ENCODE measurements around the gene FOXI1. TPM values are rescaled to one million over a fixed set of nuclear protein-coding genes. Genes with fewer than 3 reads are reported as not detected.
A peak's percentile ranks its signal among the peaks of the same experiment; 100 is the strongest.
"Not testable (repeated sequence)": the region's sequence is repeated elsewhere in the genome, so short reads cannot be mapped to it uniquely, and the experiment has no call there.

Gene FOXI1
- total RNA-seq, 1 experiment from 2014 or later, result not detected

DNA sequence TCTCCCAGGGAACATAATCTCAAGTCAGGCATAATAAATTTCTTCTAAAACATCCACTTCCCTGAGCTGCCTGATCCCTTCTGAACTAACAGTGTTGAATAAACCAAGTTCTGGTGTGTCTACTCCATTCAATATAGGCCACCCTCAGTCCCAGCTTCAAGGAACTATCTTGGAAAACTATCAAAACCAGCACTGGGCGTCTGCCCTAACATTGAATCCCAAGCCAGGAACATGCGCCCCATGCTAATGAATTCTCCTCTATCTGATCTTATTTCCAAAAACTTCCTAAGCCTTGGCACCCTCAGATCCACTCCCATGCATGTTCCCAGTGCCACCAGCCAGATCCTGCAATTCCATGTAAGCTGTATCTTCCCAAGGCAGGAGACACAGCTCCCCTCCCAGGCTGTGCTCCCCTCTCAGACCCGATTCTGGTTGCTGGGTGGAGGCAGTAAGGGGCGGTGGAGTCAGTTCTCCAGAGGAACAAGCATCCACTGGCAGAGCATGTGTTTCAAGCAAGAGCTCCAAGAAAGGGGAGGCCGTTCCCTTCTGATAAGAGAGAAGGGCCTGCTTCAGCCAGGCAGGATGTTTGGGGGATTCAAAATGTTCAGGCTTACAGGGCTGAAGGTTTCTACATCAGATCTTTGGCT is 13.1 kb upstream of the FOXI1 start:
- no peak for DNase-seq (ENCODE audit: low read depth)

DNA sequence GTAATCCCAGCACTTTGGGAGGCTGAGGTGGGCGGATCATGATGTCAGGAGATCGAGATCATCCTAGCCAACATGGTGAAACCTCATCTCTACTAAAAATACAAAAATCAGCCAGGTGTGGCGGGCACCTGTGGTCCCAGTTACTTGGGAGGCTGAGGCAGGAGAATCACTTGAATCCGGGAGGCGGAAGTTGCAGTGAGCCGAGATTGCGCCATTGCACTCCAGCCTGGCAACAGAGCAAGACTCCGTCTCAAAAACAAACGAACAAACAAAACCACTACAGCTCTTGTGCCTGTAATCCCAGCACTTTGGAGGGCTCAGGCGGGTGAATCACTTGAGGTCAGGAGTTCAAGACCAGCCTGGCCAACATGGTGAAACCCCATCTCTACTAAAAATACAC is 11.4 kb upstream of the FOXI1 start:
- DNase-seq (ENCODE audit: low read depth), result not testable (repeated sequence)

DNA sequence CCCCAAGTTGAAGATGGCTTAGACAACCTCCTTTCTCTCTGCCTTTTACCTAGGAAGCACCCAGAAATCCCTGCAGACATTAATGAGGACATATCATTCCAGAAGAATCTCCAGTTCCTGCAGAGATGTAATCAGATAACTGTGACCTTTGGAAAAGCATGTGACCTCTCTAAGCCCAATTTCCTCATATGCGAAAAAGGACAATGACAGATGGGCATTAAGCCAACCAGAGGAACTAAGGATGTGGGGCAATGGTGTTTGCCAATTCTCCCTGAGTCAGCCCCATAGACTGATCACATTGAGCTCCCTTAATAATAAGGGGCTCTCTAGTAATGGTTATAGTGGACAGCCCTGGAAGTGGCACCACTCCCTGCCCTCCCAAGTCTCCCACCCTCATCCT is 10.1 kb upstream of the FOXI1 start:
- DNase-seq (ENCODE audit: low read depth), result peak; percentile 6

DNA sequence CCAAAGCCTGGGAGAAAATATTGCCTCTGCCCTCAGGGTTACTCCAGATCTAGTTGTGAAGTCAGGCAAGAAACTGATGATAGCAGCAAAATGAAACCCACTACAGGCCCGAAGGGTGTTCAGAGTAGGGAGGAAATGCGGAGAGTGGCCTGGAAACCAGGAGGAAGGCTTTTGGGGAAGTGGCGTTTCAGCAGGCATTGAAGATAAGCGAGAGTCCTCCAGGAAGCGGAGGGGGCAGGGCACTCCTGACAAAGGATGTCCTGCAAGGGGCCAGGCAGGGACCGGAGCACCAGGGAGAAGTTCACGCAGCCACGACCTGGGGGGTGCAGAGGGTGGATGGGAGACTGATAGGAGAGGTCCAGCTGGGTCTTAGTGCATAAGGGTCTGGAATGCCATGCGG is 7.8 kb upstream of the FOXI1 start:
- no peak for DNase-seq (ENCODE audit: low read depth)

DNA sequence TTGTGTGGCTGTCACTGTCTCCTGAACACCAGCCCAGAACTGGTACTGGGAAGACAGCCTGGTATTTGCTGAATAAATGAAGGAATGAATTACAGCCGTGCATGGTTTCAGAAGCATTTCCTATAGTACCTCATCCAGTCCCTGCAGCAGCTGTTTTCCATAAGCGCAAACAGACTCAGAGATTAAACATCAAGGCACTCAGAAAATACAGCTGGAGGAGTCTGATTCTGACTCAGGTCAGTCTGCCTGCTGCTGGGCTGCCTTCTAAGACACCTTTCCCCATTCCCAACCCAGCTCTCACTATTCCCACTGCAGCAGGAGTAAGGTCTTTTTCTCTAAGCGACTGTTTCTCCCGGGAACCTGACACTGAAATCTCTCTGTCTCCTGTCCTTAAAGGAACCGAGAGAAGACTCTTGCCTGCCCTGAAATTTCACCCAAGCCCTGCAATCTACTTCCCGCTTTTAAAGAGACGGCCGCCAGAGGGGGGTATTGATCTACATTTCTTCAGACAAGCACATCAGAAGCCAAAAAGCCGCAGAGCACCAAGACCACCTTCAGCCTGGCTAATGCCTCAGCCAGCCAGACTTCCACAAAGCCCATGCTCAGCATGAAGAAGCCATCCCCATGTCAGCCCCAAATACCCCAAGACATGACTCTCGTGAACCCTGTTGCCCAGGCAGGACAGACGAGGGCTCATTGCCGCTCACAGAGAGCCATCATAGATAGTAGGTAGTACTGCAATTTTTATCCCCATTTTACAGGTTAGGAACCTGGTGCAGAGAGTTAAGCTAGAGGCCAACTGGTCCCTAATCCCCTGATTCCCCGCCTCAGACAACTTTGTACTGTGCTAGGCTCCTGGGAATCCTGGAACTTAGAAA is 5.4 kb upstream of the FOXI1 start:
- peak; percentile 54 for DNase-seq (ENCODE audit: low read depth)

DNA sequence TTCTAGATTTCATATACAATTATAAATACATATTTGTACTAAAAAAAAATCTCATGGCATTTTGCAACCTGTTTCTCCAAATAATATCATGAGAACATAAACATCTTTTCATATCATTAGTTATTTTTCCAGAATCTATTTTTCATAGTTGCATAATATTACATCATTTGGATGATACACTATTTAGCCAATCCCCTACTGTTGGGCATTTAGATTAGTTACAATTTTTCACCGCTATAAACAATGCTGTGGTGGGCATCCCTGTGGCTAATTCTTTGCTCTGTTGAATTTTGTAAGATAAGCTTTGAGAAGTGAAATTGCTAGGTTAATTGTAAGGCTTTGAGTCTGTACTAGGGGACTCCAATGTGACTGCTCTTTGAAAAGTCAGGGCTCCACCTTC is 2.2 kb upstream of the FOXI1 start:
- no peak for DNase-seq (ENCODE audit: low read depth)

DNA sequence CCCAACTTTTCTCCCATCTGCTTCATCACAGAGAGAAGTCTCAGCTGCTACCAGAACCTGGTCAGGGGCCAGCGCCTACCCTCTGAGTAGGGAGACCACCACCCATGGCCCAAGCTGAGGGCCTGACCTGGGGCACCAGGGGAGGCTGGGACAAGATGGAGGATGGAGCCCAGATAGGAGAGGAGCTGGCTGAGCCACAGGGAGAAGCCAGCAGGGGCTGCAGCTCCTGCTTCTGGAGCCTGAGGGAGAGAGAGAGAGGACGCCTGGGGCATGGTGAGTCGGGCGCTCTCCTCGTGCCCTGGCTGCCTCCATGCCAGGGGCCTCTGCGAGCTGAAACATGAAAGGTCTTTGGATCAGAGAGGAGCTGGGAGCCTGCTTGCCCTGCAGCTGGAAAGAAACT is 1.4 kb upstream of the FOXI1 start:
- no peak for DNase-seq (ENCODE audit: low read depth)

DNA sequence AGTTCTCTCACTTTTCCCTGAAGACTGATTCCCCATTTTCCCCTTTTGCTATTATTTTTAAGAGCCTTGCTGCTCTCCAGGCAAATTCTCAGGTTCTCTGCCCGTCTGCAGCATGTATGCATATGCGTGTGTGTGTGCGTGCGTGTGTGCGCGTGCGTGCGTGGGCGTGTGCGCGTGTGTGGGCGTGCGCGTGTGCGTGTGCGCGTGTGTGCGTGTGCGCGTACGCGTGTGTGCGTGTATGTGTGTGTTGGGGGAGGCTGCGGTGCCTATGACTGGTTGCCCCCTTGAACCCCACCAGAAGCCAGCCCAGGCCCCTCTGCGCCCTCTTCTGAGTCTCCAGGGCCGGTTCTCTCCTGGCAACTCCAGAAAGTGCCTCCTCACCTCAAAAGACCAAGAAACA is 987 bp upstream of the FOXI1 start:
- no peak for DNase-seq (ENCODE audit: low read depth)

DNA sequence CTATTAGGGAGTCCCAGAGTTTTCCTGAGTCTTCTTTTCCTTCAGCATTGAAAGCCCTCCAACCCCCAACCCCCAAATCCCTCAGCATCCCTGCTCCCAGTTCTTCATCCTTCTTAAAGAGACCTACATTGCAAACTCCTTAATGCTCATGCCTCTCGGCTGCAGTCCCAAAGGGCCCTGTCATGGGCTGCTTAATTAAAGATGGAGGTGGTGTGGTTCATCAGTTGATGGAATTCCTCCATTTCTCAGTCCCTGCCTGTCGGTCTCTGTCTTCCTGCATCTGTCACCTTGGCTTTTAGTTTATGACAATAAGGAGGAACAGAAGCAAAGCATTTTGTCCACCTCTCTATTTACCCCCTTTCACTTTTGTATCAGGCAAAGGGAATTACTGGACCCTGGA is 2.0 kb downstream of the FOXI1 start:
- DNase-seq (ENCODE audit: low read depth), result no peak

DNA sequence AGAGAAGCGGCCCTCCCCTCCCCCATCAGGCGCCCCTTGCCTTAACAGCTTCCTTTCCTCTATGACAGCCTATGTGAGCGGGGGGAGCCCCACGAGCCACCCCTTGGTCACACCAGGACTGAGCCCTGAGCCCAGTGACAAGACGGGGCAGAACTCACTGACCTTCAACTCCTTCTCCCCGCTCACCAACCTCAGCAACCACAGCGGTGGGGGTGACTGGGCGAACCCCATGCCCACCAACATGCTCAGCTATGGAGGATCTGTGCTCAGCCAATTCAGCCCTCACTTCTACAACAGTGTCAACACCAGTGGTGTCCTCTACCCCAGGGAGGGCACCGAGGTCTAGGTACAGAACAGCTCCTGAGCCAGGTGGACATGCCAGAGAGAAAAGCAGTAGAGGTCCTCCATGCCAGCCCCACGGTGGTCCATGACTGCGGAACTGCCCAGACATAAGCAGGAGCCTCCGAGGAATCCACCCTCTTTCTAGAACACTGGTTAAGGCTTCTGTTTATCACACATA is 2.6 kb downstream of the FOXI1 start:
- DNase-seq (ENCODE audit: low read depth), result no peak

DNA sequence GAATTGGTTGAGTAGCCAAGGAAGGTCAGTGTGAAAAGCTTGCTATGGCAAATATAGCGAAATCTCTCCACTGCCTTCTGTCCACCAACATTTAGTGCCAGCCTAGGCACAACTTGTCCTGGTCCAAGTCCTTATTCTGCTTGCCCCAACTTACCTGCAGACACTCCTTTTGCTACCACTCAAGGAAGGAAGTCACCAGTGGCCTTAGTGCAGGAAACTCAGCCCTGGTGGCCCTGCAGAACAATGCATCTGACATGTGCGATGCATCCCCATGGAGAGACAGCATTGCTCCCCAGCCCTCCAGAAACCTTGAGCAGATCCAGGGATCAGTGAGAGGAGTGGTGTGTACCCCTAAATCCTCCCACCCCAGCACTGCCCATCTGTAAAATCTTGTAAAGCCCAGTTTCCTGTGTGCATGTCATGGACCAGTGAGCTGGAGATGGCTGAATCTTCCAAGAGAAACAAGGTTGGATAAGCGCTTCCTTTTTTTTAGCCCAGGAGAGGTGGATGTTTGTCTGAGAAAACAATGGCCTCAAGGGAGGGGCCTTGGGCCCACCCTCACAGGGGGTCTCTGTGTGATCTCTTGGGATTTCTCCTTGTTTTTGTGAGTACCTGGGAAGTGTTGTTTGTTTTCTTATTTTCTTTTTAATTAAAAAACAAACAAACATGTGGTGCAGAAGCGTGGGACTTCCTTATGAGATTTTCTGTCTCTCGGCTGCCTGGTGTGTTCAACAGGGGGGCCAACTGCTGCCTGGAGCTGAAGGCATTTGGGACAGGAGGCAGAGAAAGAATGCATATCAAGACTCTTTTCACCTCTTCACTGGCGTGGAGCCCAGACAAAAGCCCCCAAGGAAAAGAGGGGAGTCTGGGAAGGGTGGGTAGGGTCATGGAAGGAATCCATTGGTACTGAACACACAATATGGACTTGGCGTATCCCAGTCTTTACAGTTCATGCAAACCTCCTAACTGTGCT is 3.6 kb downstream of the FOXI1 start:
- DNase-seq (ENCODE audit: low read depth), result no peak

DNA sequence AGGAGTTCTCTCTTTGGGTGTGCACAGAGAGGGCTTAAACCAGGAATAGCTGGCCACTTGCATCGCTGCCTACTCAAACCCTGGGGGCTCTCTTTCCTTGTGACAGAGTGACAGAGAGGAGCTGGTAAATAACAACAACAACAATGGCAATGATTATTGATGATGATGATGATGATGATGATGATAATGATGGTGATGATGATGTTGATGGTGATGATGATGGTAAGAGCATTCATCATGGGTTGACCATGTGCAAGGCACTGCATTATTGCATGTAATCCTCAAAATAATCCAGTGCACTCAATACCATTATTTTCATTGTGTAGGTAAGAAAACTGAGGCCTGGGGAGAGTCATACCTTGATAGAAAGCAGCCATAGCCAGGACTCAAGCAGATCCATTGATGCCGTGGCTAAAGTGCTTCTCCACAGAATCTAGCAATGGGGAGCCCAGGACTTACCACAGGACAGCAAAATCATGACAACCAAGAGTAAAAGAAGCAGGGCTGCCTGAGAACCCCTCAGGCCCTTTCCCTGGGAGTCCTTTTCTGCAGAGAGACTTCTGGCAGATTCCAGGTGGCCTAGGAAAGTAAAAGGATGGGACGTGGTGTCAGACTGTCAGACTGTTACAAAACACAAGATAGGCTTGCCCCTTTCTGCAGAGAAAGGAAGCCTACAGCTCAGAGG is 4.8 kb downstream of the FOXI1 start:
- DNase-seq (ENCODE audit: low read depth), result no peak

DNA sequence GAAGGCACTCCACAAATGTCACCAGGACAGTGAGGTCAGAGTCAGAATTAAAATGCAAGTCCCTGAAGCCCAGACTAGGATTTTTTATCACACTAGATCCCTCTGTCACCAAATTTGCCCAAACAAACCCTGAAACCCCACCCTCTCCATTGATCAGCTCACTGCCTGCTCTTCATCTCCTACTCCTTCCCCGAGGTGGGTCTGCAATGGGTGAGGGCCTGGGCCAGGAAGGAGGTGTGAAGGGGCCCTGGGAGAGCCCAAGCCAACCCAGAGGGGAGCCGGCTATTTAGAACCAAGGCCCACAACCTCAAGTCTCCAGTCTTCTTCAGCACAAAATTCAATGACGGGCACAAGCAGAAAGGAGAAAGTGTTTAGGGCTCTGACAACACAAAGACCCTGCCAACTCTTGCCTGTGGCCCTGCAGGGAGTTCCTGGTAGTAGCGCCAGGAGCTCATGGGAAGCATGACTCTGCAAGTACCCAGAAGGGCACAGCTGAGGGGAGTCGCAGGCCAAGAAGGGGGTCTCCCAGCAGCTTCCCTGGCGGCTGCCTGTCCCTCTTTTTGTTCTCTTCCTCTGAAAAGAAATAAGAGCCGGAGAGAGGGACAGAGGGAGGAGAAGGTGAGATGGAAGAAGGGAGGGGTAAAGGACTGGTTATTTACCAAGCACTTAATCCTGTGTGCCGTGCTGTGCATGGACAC is 5.5 kb downstream of the FOXI1 start:
- DNase-seq (ENCODE audit: low read depth), result no peak

DNA sequence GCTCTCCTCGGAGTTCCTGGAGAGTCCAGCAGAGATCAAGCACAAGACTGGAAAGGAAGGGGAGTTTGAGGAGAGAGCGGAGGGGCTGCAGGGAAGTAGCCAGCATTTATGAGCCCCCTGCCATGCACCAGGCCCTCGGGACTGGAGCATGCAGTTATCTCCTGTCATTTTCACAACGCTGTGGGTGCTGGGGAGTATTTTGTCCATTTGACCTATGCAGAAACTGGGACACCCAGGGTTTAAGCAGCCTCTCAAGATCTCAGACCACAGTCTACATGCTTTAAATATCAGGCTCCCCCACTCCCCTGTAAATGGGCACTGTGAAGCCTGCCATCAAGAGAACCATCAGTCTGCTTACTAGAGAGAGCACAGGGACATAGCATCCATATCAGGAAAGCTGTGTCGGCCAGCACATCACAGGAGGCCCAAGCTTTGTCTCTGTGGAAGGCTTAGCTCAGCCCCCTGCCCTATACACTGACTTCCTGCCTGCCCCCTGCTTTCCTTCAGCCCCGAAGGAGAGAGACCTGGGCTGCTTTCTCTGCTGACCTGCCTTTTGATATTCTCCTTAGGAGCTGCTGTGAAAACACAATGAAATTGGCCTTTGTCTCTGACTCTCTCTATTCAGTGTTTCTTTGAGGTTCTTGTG is 7.3 kb downstream of the FOXI1 start:
- no peak for DNase-seq (ENCODE audit: low read depth)

DNA sequence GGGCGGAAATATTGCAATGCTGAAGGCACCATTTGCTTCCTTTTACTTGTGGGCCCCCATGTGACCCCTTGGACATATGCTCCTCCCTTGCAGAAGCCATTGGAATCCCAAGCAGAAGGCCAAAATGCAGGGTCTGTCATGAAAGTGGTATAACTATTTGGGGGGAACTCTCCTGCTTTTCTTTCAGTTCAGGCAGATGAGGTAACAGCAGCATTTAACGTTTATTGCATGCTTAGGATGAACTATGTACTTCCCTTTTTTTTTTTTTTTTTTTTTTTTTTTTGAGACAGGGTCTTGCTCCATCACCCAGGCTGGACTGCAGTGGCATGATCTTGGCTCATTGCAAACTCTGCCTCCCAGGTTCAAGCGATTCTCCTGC is 7.8 kb downstream of the FOXI1 start:
- no peak for DNase-seq (ENCODE audit: low read depth)

DNA sequence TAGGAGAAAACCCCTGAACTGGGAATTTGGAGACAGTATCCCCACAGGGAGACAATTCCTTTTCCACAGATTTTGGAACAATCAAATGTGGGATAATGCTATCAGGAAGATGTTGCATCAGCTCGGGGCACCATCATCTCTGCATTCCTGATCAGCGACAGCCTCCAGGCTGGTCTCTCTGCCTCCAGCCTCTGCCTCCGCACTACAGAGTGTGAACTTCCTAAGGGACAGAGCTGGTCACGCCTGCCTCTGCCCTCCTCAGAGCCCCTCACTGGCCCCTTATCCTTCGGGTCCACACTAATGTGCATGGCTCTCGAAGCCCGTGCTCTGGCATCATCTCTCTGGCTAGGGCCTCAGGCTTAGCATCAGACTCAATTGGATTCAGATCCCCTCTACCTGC is 8.6 kb downstream of the FOXI1 start:
- DNase-seq (ENCODE audit: low read depth), result no peak

DNA sequence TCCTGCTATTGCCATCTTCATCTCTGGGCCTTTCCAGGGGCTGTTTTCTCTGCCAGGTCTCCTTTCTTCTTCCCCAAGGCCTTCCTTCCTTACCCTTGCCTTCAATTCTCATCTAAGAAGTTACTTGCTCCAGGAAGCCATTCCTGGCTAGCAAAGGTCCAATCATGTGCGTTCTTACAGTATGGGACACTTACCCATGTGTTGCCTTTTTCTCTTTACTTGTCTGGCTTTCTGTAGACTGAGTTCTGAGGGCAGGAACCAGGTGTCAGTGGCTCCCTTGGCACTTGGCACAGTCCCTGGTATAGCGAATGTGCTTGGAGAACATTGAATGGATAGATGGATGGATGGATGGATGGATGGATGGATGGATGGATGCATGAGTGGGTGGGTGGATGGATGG is 10.2 kb downstream of the FOXI1 start:
- no peak for DNase-seq (ENCODE audit: low read depth)

DNA sequence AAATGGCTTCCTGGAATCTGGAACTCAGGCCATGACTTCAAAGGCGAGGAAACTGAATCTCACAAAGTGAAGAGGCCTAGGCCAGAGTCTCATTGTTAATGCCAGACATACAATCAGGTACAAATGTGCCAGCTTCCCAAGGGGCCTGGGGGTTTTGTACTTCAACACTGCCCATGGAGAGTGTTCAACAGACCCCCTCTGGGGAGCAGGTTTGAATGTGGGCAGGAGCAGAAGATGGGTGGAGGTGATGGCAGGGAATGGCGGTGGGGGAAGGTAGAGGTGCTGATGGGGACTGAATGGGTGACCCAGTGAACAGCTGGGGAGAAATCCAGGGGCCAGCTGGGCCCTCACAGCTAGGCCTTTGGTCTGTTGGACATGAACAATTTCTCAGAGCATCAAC is 12.0 kb downstream of the FOXI1 start:
- DNase-seq (ENCODE audit: low read depth), result no peak

DNA sequence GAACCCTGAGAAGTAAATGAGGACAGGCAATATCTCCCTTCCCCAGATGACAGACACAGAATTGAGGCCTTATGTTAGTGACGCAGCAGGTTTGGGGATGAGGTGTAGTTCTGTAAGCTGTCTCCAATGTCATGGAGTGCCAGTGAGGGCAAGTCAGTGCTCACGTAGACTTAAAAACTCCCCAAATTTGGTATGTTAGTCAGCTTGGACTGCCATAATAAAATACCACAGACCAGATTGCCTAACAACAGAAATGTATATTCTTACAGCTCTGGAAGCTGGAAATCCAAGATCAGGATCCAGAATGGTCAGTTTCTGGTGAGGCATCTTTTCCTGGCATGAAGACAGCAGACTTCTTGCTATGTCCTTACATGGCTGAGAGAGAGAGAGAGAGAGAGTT is 14.9 kb downstream of the FOXI1 start:
- DNase-seq (ENCODE audit: low read depth), result peak; percentile 21

DNA sequence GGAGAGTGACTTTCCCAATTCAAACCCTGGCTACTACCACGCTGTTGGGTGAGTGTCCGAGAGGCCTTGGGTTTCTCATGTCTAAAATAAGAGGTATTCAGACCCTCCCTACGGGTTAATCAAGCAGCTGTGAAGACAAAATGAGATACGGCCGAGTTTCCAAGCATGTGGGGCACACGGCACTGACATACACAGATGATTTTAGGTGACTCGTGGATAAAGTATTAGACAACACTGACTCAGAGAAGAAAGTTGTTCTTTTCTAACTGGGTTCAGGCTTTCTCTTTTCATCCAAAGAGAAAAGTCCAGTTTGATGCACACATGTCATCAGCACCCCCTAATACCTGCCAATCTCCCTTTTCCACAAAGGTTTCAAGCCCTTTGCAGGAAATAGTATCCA is 15.6 kb downstream of the FOXI1 start:
- peak; percentile 14 for DNase-seq (ENCODE audit: low read depth)

Measured in LHCN-M2 (cell line).